HepG2 (cell line): ENCODE results near the gene RINL.
A peak's percentile ranks its signal among the peaks of the same experiment; 100 is the strongest.

Experiments used
- ARNT2 ChIP-seq: sonication (generic); formaldehyde crosslinking; IDR thresholded peaks from 2 replicates; pipeline ENCODE4 v1.8.0; 2022; ENCODE audit warnings: mild to moderate bottlenecking, low read depth, missing genetic modification reagents, moderate library complexity
- CHD4 ChIP-seq: fragments of 200-600 bp; sonication (generic); IDR thresholded peaks from 2 replicates; pipeline ENCODE4 v1.7.0; 2017; ENCODE audit warnings: mild to moderate bottlenecking, low read length, borderline replicate concordance
- EHMT2 ChIP-seq: fragments of 200-600 bp; sonication (generic); IDR thresholded peaks from 2 replicates; pipeline ENCODE4 v1.7.0; 2017; ENCODE audit warnings: antibody characterized with exemption, low read depth, low read length, borderline replicate concordance
- JUN ChIP-seq: sonication (generic); formaldehyde crosslinking; IDR thresholded peaks from 2 replicates; pipeline ENCODE4 v1.4.0; 2020; ENCODE audit warnings: mild to moderate bottlenecking, missing genetic modification reagents
- MXI1 ChIP-seq: IDR thresholded peaks from 3 replicates; pipeline ENCODE4 v1.6.1; 2012; ENCODE audit warnings: low read depth, low read length, inconsistent platforms, borderline replicate concordance
- POLR2A ChIP-seq, 2 experiments: IDR thresholded peaks; 2 replicates each; pipeline ENCODE4 v1.6.1; 2011; ENCODE audit warnings: low read depth in 2 of 2, low read length in 2 of 2, mild to moderate bottlenecking in 1 of 2, moderate library complexity in 1 of 2; ENCODE audit not compliant: insufficient read depth in 1 of 2
- TF ChIP-seq, protein P1 (sequence below): sonication (generic); formaldehyde crosslinking; IDR thresholded peaks from 2 replicates; pipeline ENCODE4 v1.4.0; 2020; ENCODE audit warnings: missing genetic modification reagents, borderline replicate concordance
- TF ChIP-seq, protein P2 (sequence below): sonication (generic); formaldehyde crosslinking; IDR thresholded peaks from 2 replicates; pipeline ENCODE4 v1.5.0; 2020; ENCODE audit warnings: mild to moderate bottlenecking, missing genetic modification reagents, moderate library complexity
- TF ChIP-seq, protein P3 (sequence below): sonication (generic); formaldehyde crosslinking; conservative IDR thresholded peaks from 2 replicates; pipeline ENCODE4 v1.4.0; 2020; ENCODE audit warnings: missing genetic modification reagents
- TF ChIP-seq, protein P4 (sequence below): sonication (generic); formaldehyde crosslinking; IDR thresholded peaks from 2 replicates; pipeline ENCODE4 v1.4.0; 2020; ENCODE audit warnings: missing genetic modification reagents

DNA sequence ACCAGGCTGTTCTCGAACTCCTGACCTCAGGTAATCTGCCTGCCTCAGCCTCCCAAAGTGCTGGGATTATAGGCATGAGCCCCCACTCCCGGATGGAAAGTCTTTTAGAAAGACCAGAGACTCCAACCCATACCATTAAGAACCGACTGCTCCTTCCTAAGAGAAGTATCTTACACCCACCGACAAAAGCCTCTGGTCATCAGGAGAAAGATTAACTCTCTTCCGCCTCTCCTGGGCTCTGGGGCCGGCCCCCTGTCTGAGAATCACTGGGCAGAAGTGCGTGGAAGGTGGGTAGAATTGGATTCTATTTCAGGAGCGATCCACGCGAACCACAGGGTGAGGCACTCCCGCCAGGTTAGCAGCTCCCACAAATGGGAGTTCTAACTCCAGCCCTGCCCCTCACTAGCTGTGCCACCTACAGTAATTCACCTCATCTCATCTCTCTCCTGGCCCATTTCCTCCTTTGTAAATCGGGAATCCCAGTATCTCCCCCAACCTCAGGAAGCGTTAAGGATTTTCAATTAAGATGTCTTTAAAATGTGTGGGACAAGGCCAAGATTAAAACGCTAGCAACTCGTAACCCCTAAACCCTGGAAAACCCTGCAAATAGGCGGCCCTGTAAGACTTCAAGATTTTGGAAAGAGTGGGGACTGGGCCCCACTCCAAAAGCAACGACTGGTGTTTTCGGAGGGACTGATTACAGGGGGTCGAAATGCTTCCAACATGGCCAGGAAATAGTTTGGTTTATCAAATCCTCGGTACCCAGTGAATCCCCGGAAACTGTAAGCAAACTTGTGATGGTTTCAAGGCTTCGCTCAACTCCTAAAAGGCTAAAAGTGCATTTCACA, 29.6 kb downstream of the RINL start:
- TF ChIP-seq, protein P1, sequence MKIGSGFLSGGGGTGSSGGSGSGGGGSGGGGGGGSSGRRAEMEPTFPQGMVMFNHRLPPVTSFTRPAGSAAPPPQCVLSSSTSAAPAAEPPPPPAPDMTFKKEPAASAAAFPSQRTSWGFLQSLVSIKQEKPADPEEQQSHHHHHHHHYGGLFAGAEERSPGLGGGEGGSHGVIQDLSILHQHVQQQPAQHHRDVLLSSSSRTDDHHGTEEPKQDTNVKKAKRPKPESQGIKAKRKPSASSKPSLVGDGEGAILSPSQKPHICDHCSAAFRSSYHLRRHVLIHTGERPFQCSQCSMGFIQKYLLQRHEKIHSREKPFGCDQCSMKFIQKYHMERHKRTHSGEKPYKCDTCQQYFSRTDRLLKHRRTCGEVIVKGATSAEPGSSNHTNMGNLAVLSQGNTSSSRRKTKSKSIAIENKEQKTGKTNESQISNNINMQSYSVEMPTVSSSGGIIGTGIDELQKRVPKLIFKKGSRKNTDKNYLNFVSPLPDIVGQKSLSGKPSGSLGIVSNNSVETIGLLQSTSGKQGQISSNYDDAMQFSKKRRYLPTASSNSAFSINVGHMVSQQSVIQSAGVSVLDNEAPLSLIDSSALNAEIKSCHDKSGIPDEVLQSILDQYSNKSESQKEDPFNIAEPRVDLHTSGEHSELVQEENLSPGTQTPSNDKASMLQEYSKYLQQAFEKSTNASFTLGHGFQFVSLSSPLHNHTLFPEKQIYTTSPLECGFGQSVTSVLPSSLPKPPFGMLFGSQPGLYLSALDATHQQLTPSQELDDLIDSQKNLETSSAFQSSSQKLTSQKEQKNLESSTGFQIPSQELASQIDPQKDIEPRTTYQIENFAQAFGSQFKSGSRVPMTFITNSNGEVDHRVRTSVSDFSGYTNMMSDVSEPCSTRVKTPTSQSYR (CRISPR knock-in tag): no peak
- TF ChIP-seq POLR2A (IDR thresholded peaks at IDR 0.05; ENCODE audit: insufficient read depth in 1 of 2, low read depth in 2 of 2, low read length in 2 of 2): peak in 1 of 2 experiments; percentile 21; a peak in 2 of 4 replicates
- TF ChIP-seq MXI1: no peak
- no peak for TF ChIP-seq ARNT2 (CRISPR knock-in tag)
- TF ChIP-seq, protein P2, sequence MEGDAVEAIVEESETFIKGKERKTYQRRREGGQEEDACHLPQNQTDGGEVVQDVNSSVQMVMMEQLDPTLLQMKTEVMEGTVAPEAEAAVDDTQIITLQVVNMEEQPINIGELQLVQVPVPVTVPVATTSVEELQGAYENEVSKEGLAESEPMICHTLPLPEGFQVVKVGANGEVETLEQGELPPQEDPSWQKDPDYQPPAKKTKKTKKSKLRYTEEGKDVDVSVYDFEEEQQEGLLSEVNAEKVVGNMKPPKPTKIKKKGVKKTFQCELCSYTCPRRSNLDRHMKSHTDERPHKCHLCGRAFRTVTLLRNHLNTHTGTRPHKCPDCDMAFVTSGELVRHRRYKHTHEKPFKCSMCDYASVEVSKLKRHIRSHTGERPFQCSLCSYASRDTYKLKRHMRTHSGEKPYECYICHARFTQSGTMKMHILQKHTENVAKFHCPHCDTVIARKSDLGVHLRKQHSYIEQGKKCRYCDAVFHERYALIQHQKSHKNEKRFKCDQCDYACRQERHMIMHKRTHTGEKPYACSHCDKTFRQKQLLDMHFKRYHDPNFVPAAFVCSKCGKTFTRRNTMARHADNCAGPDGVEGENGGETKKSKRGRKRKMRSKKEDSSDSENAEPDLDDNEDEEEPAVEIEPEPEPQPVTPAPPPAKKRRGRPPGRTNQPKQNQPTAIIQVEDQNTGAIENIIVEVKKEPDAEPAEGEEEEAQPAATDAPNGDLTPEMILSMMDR (CRISPR knock-in tag): no peak
- TF ChIP-seq, protein P3, sequence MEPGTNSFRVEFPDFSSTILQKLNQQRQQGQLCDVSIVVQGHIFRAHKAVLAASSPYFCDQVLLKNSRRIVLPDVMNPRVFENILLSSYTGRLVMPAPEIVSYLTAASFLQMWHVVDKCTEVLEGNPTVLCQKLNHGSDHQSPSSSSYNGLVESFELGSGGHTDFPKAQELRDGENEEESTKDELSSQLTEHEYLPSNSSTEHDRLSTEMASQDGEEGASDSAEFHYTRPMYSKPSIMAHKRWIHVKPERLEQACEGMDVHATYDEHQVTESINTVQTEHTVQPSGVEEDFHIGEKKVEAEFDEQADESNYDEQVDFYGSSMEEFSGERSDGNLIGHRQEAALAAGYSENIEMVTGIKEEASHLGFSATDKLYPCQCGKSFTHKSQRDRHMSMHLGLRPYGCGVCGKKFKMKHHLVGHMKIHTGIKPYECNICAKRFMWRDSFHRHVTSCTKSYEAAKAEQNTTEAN (CRISPR knock-in tag): no peak
- TF ChIP-seq, protein P4, sequence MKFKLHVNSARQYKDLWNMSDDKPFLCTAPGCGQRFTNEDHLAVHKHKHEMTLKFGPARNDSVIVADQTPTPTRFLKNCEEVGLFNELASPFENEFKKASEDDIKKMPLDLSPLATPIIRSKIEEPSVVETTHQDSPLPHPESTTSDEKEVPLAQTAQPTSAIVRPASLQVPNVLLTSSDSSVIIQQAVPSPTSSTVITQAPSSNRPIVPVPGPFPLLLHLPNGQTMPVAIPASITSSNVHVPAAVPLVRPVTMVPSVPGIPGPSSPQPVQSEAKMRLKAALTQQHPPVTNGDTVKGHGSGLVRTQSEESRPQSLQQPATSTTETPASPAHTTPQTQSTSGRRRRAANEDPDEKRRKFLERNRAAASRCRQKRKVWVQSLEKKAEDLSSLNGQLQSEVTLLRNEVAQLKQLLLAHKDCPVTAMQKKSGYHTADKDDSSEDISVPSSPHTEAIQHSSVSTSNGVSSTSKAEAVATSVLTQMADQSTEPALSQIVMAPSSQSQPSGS: no peak
- TF ChIP-seq EHMT2: no peak
- no peak for TF ChIP-seq CHD4
- TF ChIP-seq JUN: no peak
